ENCODE measurements around the gene C11orf52.

DNA sequence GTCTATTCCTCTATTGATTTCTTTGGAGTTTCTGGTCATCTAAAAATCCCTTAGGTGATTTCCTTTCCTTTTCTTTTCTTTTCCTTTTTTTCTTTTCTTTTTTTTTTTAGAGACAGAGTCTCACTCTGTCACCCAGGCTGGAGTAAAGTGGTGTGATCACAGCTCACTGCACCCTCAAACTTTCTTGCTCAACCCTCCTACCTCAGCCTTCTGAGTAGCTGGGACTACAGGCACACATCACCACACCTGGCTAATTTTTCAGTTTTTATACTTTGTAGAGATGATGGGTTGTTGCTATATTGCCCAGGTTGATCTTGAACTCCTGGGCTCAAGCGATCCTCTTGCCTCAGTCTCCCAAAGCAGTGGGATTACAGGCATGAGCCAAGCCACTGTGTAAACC, 1.9 kb upstream of the C11orf52 start:
- TF ChIP-seq, protein P1, sequence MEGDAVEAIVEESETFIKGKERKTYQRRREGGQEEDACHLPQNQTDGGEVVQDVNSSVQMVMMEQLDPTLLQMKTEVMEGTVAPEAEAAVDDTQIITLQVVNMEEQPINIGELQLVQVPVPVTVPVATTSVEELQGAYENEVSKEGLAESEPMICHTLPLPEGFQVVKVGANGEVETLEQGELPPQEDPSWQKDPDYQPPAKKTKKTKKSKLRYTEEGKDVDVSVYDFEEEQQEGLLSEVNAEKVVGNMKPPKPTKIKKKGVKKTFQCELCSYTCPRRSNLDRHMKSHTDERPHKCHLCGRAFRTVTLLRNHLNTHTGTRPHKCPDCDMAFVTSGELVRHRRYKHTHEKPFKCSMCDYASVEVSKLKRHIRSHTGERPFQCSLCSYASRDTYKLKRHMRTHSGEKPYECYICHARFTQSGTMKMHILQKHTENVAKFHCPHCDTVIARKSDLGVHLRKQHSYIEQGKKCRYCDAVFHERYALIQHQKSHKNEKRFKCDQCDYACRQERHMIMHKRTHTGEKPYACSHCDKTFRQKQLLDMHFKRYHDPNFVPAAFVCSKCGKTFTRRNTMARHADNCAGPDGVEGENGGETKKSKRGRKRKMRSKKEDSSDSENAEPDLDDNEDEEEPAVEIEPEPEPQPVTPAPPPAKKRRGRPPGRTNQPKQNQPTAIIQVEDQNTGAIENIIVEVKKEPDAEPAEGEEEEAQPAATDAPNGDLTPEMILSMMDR (IDR thresholded peaks at IDR 0.05; ENCODE audit: insufficient read depth, low read length, poor library complexity, severe bottlenecking): no peak
- no peak for TF ChIP-seq EZH2phosphoT487 (conservative IDR thresholded peaks at IDR 0.05; ENCODE audit: low read length)
